Measurements from ENCODE around the gene TMIGD2.

DNA sequence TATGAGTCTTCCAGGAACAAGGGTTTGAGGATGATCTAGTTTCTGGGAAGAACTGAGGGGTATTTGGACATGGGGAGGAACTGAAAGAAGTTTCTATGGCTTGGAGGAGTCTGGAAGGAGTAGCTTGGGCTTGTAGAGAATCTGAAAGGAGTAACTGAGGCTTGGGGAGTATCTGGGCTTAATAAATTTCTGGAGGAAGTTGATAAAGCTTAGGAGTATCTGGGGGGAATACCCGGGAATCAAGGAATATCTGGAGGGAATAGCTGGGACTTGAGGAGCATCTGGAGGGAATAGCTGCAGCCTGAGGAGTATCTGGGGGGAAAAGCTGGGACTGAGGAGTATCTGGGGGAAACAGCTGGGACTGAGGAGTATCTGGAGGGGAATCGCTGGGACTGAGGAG lies 18.2 kb upstream of the TMIGD2 start:
- TF ChIP-seq, protein P1, sequence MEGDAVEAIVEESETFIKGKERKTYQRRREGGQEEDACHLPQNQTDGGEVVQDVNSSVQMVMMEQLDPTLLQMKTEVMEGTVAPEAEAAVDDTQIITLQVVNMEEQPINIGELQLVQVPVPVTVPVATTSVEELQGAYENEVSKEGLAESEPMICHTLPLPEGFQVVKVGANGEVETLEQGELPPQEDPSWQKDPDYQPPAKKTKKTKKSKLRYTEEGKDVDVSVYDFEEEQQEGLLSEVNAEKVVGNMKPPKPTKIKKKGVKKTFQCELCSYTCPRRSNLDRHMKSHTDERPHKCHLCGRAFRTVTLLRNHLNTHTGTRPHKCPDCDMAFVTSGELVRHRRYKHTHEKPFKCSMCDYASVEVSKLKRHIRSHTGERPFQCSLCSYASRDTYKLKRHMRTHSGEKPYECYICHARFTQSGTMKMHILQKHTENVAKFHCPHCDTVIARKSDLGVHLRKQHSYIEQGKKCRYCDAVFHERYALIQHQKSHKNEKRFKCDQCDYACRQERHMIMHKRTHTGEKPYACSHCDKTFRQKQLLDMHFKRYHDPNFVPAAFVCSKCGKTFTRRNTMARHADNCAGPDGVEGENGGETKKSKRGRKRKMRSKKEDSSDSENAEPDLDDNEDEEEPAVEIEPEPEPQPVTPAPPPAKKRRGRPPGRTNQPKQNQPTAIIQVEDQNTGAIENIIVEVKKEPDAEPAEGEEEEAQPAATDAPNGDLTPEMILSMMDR (IDR thresholded peaks at IDR 0.05), result no peak
- TF ChIP-seq POLR2AphosphoS5 (IDR thresholded peaks at IDR 0.05; ENCODE audit: low read depth, low read length), result no peak
